GM10847 (cell line): Measurements from ENCODE around the gene TMEM182.

ENCODE experiments used
- POLR2A ChIP-seq: IDR thresholded peaks from 2 replicates; pipeline ENCODE4 v1.6.1; 2011; ENCODE audit not compliant: insufficient read length; ENCODE audit errors: extremely low read depth

The TMEM182 gene

GRCh38 chr2:102809291-102810189 is 47.7 kb downstream of the TMEM182 start:
- no peak for TF ChIP-seq POLR2A

- TF ChIP-seq POLR2A, result no peak
Measured at GRCh38 chr2:102815285-102815684, 53.5 kb downstream of the TMEM182 start.

DNA sequence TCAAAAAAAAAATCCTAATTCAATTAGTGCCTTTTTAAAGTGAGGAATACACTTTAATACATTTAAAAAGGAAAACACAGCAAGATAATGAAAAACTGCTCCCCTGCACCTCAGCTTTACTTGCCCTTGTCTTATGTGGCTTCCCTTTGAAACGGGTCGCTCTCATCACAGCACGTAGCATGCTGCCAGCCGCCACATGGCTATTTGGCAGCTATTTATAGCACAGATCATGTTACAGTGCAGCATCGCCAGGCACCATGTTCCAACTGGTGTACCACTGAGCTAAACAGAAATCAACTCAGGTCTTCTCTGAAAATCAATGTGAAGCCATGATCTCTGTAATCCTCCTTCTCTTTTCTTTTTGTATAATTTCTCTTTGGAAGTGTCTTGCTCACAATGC is 65.1 kb downstream of the TMEM182 start:
- no peak for TF ChIP-seq POLR2A

DNA sequence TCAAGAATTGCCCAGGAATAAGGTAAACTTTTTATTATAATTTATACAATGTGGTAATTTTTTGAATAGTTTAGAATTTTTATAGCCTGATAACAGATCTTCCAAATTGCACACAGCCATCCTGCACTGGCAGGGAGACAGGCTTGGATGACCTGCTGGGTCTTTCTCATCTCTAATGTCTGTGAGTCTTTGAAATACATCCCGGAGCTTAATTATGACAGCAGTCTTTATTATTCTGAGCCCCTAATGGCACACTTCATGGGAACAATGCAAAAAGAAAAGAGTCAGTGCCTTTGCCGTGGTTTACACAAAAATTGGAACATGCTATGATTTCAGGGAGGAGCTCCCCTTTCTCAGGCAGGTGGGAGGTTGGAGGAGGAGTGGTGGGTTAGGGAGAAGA is 71.0 kb downstream of the TMEM182 start:
- no peak for TF ChIP-seq POLR2A

GRCh38 chr2:102834523-102835273 is 72.9 kb downstream of the TMEM182 start:
- TF ChIP-seq POLR2A, result no peak

DNA sequence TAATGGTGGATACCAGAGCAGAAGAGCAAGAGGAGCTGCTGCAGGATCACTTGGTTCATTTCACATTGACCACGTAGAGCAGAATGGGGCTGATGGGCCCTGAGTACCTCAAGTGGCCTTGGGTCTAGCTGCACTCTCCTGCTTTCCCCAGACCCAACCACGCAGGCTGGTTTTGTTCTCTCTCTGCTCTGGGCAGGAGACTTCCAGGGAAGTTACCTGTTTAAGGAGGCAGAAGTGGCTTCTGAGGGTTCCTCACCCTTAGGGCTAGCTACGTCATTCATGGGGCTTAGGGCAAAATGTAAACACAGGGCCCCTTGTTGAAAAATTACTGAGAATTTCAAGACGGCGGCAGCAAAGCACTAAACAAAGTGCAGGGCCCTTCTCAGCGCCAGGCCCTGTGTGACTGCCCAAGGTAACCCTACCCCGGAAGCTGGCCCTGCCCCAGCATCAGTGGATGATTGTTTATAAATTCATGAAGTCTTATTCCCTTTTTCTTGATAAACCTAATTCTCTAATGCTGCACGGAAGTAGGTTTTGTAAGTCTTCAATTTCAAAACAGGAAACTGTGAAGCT is 75.9 kb downstream of the TMEM182 start:
- no peak for TF ChIP-seq POLR2A

- TF ChIP-seq POLR2A, result no peak
Measured at GRCh38 chr2:102839668-102840388, 78.0 kb downstream of the TMEM182 start.

DNA sequence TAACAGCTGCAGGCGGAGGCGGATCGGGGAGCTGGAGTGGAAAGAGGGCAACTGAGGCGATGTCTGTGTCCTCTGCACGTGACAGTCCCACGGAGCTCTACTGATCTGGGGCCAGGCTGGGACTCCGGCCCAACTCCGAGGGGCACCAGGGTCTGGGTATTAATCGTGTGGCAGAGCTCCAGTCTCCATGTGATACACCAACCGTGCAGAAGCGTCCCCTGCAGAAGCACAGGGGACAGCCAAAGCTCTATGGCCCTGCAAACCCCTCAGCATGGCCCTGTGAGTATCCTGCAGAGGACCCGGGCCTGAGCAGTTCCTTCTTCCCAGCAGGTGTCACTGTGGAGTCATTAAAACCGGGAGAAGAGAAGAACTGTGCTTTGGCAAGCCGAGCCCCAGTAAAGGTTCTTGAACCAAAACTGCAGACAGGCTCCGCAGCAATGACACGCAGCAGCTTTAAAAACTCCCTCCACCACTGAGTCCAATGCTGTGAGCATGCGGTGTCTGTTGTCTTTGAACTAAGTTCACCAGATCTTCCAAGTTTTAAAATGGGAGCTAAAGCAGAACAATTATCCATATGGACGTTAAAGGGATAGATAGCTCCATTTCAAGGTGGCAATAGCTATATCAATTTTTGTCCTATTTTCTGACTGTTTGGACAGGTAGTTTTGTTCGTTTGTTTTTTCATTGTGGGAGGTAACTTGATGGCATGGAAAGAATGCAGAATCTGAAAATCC is 79.4 kb downstream of the TMEM182 start:
- no peak for TF ChIP-seq POLR2A

- no peak for TF ChIP-seq POLR2A
Measured at GRCh38 chr2:102843764-102844443, 82.1 kb downstream of the TMEM182 start.

- TF ChIP-seq POLR2A, result no peak
Measured at GRCh38 chr2:102844911-102845310, 83.1 kb downstream of the TMEM182 start.

DNA sequence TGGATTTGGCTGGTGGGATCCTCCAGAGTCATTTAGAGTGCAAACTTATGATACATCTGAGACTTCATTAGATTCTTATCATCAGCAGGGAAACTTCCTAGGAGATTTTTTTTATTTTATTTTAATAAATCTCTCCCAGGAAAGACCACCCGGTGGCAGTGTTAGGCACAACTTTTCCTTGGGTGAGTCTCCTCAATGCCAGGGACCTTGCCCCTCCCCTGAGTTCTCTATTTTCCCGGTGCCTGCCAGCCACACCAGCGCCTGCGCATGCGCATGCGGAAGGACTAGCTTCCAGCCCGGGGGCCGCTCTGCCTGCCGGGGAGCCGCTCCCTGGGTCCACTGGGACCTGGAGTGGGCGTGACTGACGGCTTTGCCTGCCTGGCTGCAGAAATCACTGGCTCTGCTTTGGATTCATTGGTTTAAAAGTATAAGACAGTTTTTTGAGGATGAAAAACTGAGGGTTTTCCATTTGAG is 86.6 kb downstream of the TMEM182 start:
- no peak for TF ChIP-seq POLR2A

DNA sequence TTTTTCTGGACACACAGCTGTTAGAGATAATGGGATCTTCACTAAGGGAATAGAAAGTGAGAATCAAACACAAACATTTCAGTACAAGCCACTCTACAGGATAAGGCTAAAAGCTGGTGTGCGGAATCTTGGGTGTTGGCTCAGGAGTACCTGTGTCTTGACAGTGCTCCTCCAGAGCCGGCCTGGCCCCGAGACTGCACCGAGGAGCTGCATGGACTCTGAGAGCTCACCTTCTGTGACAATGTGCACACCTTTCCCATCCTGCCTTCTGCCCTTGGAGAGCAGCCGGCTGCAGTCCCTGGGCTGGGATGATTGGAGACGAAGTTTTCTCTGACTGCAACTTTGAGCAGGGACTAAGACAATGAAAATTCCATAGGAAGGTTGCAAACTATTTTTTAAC is 89.1 kb downstream of the TMEM182 start:
- no peak for TF ChIP-seq POLR2A

DNA sequence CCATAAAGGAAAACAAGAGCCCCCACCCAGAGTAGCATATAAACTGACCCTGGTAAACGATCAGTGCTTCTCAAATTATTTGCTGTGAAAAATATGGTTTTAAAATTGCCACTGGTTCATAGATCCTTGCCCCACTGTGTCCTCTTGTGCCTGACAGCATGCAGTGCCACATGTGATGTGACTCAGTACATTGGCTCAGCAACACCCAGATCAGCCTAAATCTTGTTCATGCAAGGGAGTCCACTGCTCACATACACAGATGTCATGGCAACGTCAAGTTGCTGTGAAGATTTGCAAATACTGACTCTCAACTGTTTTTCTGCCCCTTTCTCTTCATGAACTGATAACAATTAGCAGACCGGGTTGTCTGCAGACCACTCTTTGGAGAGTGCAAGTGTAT is 91.0 kb downstream of the TMEM182 start:
- no peak for TF ChIP-seq POLR2A
